Stimulated activated CD4-positive, alpha-beta T cell treated with anti-CD3 and anti-CD28 coated beads, Interleukin-4, amount 100 ng/mL, for 24 hours (primary cell): ENCODE measurements around the gene CLEC2B.

Source experiments
- DNase-seq: peaks from one replicate; pipeline ENCODE4 v3.0.0-alpha.2; 2020

The CLEC2B gene

GRCh38 chr12:9868311-9868801 is 798 bp downstream of the CLEC2B start:
- DNase-seq: no peak

- DNase-seq: no peak
These were observed 1.6 kb downstream of the CLEC2B start for GRCh38 chr12:9867531-9867930.

GRCh38 chr12:9866860-9867269 is 2.3 kb downstream of the CLEC2B start:
- DNase-seq: no peak

GRCh38 chr12:9864913-9865675 is 4.1 kb downstream of the CLEC2B start:
- no peak for DNase-seq

DNA sequence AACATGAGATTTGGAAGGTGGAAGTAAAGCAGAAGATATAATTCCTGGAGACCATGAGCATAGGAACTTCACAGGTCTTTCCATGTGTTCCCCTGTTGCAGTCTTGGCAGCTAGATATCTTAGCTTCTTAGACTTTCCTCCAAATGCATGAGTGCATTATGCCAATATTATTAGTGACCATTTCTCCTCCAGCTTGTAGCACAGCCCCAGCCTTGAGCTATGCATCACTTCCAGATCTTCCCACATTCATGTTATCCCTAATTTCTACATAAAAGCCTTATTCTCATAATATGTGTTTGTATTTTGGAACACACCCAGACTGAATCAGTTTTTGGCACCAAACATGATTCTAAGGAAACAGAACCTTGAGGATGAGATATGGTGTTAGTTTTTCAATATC is 11.0 kb downstream of the CLEC2B start:
- DNase-seq: no peak

- no peak for DNase-seq
These were observed 12.3 kb downstream of the CLEC2B start for GRCh38 chr12:9856894-9857293.

- no peak for DNase-seq
These were observed 13.0 kb downstream of the CLEC2B start for GRCh38 chr12:9856151-9856550.

GRCh38 chr12:9851927-9852326 is 17.2 kb downstream of the CLEC2B start:
- DNase-seq: no peak

- no peak for DNase-seq
These were observed 18.1 kb downstream of the CLEC2B start for GRCh38 chr12:9851050-9851449.

DNA sequence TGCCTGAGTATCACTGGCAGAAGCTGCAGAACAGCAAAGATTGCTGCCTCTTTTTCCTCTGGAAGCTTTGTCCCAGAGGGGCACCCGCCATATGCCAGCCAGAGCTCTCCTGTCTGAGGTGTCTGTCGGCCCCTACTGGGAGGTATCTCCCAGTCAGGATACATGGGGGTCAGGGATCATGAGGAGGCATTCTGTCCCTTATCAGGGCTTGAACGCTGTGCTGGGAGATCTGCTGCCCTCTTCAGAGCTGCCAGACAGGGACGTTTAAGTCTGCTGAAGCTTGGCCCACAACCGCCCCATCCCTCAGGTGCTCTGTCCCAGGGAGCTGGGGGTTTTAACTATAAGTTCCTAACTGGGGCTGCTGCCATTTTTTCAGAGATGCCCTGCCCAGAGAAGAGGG is 20.3 kb downstream of the CLEC2B start:
- DNase-seq: no peak

DNA sequence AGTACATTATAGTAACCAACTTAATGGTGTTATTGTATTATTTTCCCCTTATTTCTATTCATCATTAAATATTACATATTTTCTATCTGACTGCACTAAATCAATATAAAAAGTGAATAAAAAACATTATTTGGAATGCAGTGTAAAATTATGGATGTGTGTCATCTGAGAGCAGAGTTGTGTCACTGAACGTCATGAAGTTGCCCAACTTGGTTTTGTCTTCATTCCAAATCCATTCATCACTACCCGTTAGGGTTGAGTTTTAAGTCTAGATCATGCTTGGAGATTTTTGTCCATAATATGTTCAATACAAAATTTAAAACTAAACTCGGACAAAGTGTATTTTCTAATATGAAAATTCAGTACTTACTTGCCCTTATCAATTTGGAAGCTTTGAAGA is 25.7 kb downstream of the CLEC2B start:
- no peak for DNase-seq

DNA sequence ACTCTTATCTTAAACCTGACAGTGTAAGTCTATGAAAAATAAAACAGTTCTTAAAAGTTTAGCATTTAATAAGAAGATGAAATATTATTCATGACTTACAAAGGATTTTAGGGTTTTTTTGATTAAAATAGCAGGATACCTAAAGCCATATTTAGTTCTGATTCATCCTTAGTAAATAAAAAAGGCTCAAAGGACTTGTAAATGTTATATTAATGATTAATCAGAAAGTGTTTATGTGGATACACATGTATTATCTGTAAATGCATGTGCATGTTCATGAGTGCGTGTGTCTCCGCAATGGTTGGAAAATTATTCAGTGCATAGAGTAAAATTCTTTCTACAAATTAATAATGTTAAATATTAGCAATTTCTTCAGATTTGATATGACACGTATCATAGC is 37.4 kb downstream of the CLEC2B start:
- no peak for DNase-seq

DNA sequence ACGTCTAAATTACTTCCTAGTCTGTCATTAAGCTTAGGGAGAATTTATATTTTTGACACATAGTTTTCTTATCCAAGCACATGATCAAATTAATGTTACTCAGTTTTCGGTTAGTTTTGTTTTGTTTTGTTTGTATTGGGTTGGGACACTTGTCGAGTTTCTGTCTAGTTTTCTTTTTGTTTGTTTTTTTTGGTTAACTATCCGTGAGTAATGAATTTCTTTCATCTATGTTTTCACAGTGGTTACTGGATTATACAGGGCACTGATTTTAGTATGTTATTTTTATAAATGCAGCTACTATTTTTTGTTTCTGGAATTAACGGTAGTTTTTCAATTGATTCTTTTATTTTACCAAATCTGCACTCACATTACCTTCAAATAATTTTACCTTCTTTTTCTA is 39.2 kb downstream of the CLEC2B start:
- no peak for DNase-seq

DNA sequence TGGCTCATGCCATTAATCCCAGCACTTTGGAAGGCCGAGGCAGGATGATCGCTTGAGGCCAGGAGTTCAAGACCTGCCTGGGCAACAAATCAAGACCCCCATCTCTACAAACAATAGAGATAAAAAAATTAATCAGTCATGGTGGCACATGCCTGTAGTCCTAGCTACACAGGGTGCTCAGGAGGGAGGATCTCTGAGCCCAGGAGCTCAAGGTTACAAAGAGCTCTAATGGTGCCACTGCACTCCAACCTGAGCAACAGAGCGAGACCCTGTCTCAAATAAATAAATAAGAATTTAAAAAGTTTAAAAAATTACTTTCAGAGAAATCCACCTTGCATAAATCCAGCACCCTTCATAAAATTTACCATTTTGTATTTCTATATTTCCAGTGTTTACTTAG is 39.7 kb downstream of the CLEC2B start:
- DNase-seq: no peak

DNA sequence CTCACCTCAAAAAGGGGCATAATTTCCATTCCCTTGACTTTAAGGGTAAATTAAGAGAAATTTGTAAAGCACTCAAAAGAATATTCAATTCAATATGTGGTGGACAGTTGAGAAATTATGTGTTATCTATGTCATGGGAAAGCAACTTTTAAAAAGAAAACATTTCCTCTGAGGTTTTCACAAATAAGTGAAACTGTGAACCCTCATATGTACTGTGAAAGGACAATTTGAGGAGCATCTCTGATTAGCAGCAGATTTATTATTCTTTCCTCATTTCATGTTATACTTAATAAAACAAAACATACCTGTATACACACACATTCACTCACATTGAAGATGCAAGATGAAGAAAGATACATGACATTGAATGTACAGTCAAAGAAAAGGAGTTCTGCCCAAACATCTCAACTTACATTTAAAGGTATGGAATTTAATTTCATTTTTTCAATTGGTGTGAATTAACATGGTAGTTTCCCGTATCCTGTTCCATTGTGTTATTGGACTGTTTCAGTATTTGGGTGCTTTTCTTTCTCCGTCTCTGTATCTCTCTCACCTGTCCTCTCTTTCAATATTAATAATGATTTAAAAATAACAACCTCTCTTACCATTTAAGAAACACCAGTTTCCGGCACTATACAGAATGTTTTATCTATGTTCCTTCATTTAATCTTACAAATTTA is 41.8 kb downstream of the CLEC2B start, which contains the start of gene KLRF1:
Gene KLRF1 (plus strand): TSS at position 273 of the 680 bp plus-strand sequence. CDS start 64 bp downstream, at position 337.
- no peak for DNase-seq

GRCh38 chr12:9820281-9820930 is 48.7 kb downstream of the CLEC2B start:
- DNase-seq: no peak

DNA sequence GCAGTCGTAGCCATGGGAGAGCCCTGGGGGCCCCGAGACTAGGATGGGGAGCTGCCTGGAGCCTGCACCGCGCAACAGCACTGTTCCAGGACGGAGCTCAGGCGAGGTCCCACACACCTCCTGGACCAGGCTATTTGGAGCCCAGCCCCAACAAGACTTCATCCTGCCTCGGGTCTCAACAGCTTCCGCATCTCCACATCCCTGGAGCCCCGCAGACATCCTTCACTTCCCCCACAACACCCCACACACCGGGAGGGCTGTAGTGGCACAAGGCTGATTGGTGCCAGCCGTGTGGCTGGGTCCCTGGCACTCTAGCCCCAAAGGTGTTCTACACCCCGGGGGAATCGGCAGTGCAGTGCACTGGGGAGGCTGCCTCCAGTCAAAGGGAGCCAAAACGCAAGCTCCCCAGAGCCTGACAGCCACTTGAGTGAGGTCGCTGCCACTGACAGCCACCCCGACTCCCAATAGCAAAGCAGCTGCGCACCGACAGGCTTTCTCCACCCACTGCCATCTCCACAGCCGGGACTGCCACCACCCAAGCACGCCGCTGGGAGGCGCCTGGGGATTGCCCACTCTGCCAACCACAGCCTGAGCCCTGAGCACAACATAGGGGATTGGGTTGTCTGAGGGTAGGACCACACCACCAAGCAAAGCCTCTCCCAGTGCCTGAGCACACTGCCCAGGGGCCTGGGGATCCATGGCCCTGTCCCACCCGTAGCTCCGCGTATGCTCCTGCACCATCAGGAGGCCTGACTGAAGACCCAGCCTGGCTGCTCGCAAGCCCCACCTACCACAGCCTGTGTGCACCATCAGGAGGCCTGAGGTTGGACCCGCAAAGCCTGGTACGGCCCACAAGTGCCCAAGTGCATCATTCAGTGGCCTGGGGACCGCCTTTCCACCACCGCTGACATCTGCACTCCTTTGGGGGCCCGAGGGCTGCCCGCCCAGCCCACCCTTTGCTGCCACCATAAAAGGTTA is 55.0 kb downstream of the CLEC2B start:
- peak; percentile 93 for DNase-seq

DNA sequence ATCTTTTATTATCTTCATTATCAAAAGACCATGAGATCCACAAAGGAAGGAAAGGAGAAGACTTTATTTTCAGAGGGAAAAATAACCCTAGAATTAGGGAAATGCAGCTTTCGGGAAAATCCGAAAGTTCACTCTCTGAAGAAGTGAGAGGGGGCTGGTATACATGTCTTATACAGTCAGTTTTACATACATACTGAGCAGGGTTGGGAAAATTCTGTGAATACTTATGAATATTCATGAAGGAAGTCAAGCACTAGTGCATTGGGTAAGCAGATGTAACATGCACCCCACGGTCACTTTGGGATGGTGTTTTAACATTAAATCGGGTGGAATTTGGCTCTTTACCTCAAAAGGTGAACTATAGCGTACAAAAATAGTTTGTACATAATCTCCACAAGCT is 57.5 kb downstream of the CLEC2B start:
- DNase-seq: no peak

DNA sequence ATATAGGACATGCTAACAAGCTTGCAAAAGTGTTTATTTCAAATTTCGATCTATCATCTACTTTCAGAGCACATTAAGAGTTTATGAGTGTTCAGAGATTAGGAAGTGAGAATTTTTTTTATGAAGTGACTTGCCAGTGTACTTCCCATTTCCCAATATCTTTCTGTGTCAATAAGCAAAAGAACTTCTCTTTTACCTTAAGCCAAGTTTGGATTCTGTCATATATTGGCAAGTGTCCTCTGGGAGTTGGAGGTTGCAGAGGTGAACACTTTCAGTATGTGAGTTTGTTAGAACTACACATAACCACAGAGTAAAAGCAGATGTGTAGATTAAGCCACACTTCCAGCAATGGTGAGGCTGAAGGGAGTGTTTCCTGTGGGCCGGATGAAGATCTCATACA is 58.5 kb downstream of the CLEC2B start:
- DNase-seq: no peak

DNA sequence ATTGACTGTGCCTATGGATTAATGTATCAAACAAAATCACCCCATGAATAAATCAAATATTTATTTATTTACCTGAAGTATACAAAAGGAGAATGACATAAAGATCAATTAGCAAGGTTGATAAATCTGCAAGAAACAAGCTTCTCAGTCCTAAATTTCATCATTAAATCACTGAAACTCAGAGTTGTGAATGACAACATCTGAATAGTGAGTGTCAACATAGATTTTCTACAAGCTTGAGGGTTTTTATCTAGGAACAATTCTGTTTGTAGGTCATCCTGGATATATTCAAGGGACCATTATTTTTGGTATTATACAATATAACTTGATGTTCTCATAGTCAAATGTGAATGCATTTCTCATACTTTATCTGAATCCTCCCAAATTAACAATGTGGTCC is 59.3 kb downstream of the CLEC2B start:
- DNase-seq: no peak

- DNase-seq: no peak
These were observed 59.8 kb downstream of the CLEC2B start for GRCh38 chr12:9809338-9809737.

DNA sequence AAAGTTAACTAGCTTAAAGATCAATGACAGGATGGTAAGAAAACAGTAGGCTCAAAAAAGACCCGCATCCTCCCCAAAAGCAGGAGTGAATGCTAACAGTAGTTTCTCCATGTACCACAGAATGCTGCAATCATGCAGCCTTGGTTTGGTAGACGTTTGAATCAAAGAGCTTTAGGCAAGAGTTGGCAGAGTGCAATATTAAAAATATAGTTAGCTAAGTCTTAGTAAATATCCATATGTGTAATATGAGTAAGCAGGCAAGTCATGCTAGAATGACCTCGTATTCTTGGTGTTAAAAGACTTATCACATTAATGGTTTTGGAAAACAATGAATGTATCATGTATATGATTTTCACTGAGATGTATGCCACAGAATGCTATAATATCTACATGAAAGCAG is 60.6 kb downstream of the CLEC2B start:
- no peak for DNase-seq

DNA sequence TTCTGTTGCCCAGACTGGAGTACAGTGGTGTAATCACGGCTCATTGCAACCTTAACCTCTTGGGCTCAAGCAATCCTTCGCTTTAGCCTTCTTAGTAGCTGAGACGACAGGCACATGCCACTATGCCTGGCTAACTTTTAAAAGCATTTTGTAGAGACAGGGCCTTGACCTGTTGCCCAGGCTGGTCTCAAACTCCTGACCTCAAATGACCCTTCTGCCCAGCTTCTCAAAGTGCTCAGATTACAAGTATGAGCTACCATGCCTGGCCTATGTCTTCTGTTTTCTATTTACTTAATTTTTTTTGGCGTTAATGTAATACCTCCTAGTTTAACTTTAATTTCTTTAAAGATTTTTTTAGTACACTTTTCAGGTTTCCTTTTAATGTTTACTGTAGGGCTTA is 62.4 kb downstream of the CLEC2B start:
- no peak for DNase-seq
